ENCODE data around the gene HS6ST1.

Gene HS6ST1

DNA sequence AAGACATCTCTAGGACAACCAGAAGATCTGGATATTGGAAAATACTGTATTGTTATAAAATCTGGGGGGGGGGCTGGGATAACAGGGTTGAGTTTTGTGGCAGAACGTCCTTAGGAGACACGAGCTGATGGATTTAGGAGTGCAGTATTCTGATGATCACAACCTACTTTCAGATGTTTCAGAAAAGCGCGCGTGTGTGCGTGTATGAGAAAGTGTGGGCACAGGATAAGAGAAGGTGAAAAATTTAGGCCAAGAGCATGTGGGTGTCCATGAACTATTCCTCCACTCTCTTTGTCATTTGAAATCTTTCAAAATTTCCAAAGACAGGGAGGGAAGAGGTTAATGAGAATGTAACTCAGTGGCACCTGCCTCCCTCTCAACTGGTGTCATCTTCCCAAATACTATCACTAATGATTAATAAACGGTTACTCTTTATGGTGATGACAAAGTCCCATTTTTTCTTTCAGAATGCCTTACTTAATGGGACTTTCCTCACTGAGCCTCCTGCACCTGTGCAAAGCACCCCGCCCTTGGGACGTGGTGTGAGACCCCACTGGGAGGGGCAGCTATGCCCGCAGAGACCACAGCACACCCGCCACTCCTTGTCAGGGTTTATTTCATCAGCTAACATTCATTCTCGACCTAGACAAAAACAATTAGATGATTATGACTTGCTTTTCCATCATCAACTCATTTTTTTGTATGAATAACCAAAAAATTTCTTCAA is 53.6 kb downstream of the HS6ST1 start:
- no peak for DNase-seq (ENCODE audit: low read depth)
- TF ChIP-seq, protein P1, sequence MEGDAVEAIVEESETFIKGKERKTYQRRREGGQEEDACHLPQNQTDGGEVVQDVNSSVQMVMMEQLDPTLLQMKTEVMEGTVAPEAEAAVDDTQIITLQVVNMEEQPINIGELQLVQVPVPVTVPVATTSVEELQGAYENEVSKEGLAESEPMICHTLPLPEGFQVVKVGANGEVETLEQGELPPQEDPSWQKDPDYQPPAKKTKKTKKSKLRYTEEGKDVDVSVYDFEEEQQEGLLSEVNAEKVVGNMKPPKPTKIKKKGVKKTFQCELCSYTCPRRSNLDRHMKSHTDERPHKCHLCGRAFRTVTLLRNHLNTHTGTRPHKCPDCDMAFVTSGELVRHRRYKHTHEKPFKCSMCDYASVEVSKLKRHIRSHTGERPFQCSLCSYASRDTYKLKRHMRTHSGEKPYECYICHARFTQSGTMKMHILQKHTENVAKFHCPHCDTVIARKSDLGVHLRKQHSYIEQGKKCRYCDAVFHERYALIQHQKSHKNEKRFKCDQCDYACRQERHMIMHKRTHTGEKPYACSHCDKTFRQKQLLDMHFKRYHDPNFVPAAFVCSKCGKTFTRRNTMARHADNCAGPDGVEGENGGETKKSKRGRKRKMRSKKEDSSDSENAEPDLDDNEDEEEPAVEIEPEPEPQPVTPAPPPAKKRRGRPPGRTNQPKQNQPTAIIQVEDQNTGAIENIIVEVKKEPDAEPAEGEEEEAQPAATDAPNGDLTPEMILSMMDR (conservative IDR thresholded peaks at IDR 0.05; ENCODE audit: control insufficient read depth, insufficient read depth, low read depth, low read length), result no peak
- H3K4me3 ChIP-seq (ENCODE audit: control insufficient read depth, low read depth, low read length), result no peak overlapping the region

DNA sequence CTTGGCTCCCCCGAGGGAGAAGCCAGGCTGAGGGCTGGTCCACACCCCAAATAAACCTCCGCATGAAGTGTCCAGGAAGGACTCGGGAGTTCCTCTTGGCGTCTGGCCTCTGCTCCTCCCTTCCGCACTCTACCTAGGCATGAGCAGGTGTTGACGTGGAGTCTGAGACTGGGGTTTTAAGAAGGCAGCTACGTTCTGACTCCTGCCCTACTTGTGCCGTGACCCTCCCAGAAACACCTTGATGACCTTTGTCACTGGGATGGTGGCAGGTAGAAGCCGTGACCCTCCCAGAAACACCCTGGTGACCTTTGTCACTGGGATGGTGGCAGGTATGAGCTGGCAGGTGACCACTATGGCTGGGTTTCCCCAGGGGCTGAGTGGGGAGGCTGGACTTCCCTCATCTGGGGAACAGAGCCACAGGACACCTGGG is 54.8 kb downstream of the HS6ST1 start:
- no peak overlapping the region for H3K4me3 ChIP-seq (ENCODE audit: control insufficient read depth, low read depth, low read length)
- DNase-seq (ENCODE audit: low read depth), result no peak
- TF ChIP-seq, protein P1 (conservative IDR thresholded peaks at IDR 0.05; ENCODE audit: control insufficient read depth, insufficient read depth, low read depth, low read length), result no peak

DNA sequence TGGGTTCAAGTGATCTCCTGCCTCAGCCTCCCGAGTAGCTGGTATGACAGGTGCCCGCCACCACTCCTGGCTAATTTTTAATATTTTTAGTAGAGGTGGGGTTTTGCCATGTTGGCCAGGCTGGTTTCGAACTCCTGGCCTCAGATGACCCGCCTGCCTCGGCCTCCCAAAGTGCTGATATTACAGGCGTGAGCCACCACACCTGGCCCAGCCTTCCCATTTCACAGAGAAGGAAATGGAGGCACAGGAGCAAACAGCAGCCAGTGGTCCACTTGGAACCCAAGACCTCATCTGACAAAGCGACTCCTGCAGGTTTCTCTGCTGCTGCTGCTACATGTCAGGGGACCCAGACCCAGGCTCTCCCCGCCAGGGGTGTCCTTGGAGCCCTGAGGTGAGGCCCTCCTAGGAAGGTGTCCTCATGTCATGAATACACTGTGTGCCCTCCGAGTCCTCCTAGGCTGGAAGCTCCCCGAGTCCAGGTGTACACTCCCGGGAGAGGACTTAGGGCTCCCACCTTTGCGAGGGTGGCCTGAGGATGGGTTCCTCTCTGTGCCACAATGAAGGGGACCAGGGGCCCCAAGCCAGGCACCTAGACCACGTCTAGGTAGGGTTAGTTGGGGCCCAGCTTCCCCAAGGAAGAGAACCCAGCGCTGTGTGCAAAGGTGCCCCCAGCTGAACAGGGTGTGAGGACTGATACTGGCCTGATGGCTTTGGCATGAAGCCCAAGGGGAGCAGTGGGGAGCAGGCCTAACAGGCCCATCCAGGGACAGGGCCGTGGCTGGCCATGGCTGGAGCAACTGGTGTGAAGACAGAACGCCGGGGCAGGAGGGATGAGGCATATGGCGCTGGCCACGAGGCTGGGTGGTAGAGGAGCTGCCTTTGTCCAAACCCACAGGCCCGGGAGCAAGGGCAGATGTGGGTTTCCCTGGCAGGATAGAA is 56.1 kb downstream of the HS6ST1 start:
- TF ChIP-seq, protein P1 (conservative IDR thresholded peaks at IDR 0.05; ENCODE audit: control insufficient read depth, insufficient read depth, low read depth, low read length), result no peak
- no peak for DNase-seq (ENCODE audit: low read depth)
- H3K4me3 ChIP-seq (ENCODE audit: control insufficient read depth, low read depth, low read length), result no peak overlapping the region

DNA sequence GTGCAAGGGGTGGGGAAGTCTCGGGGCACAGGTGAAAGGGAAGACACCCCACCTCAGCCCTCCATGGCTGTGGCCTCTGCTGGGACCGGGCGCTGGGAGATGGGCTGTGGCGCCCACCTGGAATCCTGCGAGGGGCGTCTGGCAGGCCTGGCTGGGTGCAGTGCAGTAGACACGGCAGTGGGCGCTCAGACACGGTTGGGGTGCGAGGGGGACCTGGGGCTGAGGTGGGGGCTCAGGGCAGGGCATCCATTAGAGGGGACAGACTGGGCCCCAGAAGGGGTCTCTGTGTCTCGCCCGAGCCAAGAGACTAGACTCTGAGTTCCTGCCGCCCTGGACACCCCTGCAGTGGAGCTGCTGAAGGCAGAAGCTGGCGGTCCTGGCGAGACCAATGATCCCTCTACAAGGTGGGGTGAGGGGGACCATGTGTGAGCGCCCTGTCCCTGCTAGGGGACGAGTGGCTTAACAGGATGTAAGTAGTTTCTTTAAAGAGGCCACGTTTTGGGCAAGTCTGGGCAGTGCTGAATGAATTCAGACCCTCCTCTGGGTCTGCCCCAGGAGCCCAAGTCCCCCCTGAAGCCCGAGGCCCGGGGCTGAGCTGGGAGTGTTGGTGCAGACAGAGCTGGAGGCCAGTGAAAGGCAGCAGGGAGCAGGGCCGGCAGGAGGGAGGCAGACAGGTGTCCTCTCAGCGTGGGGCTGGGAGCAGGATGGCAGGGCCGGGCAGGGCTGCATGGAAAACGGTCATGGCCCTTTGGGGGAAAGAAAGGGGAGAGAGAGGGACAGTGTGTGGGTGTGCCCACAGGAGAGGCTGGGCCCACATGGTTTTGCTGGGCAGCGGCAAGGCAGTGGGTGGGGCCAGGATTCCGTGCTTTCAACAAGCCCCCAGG is 57.2 kb downstream of the HS6ST1 start:
- H3K4me3 ChIP-seq (ENCODE audit: control insufficient read depth, low read depth, low read length), result no peak overlapping the region
- no peak for DNase-seq (ENCODE audit: low read depth)
- TF ChIP-seq, protein P1 (conservative IDR thresholded peaks at IDR 0.05; ENCODE audit: control insufficient read depth, insufficient read depth, low read depth, low read length), result no peak

DNA sequence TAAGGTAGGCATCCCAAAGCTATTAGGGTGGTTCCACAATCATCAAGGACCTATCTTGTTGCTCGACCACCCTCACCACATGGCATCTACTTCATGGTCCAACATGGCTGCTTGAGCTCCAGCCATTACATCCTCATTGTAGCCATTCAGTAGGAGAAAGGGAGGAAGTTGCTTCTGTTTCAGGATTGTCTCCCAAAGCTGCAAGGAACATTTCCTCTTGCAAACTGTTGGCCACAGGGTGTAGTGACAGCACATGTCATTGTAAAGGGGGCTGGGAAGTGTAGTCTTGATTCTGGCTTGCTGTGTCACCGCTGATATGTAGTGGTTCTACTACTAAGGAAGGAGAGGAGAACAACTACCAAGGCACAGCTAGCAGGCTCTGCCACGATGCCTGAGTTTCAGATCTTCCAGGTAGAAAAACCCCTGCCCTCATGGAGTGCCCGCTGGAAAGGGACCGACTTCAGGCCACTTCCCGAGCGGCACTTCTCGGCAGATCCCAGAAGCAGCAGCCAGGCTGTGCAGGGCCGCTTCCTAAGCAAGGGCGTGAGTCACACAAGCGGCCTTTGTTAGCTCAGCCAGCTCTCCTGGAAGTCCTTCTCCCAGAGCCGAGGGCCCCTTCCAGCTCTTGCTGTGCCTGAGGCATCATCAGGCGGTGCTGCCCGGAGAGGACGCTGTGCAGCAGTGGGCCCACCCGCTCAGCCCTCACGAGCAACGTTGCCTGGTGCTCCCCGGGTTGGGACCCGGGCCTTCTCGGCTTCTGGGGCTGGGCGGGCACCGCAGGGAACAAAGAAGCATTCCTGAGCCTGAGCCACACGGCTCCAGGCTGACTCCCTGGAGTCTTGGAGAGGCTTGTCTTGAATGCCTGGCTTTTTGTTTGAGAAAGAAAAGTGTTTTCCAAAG is 58.2 kb downstream of the HS6ST1 start:
- peak; percentile 88 for DNase-seq (ENCODE audit: low read depth)
- TF ChIP-seq, protein P1 (conservative IDR thresholded peaks at IDR 0.05; ENCODE audit: control insufficient read depth, insufficient read depth, low read depth, low read length), result peak; percentile 43
- H3K4me3 ChIP-seq (ENCODE audit: control insufficient read depth, low read depth, low read length), result no peak overlapping the region
